ENCODE measurements around the gene NSFL1C.

Gene NSFL1C

DNA sequence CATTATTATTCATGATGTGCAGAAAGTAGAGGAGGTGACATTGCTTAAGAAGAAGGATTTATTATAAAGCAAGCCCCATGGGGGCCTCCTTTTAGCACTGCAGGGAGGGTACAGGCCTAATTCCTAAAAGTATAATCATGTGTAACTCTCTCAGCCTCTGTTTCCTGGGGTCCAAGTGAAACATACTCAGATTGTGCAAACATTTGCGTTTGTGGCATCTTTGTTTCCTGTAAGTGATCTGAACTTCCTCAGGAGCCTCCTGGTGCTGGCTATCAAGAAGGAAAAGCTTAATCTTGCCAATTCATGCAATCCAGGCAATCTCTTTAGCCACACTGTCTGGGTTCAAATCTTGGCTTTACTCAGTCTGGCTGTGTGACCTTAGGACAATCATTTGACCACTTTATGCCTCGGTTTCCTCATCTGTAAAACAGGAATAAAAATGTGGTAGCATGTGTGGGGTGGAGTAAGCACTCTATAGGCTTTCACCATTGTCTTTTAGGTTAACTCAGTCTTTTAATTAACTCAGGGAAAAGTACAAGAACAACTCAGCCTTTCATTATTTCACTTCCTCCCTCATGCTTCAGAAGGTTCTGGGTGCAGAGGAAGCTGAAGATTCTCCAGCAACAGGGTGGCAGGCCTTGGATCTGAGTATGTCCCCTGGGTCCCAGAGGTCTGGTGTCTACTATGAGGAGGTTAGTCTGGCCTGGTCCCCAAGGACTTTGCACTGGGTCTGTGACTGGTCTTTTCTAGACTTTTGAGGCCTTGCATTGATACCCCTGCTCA, 25.4 kb upstream of the NSFL1C start:
- H3K4me3 ChIP-seq (ENCODE audit: low read depth, low read length): no peak overlapping the region
- TF ChIP-seq, protein P1, sequence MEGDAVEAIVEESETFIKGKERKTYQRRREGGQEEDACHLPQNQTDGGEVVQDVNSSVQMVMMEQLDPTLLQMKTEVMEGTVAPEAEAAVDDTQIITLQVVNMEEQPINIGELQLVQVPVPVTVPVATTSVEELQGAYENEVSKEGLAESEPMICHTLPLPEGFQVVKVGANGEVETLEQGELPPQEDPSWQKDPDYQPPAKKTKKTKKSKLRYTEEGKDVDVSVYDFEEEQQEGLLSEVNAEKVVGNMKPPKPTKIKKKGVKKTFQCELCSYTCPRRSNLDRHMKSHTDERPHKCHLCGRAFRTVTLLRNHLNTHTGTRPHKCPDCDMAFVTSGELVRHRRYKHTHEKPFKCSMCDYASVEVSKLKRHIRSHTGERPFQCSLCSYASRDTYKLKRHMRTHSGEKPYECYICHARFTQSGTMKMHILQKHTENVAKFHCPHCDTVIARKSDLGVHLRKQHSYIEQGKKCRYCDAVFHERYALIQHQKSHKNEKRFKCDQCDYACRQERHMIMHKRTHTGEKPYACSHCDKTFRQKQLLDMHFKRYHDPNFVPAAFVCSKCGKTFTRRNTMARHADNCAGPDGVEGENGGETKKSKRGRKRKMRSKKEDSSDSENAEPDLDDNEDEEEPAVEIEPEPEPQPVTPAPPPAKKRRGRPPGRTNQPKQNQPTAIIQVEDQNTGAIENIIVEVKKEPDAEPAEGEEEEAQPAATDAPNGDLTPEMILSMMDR (IDR thresholded peaks at IDR 0.05; ENCODE audit: low read depth, low read length): no peak

DNA sequence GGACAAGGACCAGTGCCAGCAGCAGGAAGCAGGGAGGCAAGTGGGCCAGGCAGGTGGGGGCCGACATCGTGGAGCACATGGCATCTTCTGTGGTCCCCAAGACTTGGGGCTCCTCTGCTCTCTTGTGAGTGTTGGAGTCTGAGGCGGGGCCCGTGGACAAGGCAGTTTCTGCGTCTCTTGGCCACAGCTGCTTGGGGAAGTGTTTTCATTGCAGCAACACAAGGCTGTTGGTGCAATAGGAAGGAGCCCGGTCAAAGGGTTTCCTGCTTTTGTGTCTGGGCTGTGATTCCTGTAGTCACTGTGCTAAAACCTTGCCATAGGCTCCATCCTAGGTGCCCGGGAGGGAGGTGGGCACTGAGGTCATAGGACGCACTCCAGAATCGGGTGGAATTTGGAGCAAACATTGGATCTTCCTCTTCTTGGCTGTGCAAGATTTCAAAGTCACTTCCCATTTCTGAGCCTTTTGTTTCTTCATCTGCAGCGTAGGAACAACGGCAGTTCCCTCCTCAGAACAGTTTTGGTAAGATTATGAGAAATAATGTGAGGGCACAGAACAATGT, 24.7 kb upstream of the NSFL1C start, which contains the start of gene SIRPB2:
SIRPB2 (minus strand) TSS at position 140 of the 560 bp plus-strand sequence; CDS start at position 79, 61 bp downstream.
- H3K4me3 ChIP-seq (ENCODE audit: low read depth, low read length): no peak within 1 kb of the TSS
- TF ChIP-seq, protein P1 (IDR thresholded peaks at IDR 0.05; ENCODE audit: low read depth, low read length): no peak

DNA sequence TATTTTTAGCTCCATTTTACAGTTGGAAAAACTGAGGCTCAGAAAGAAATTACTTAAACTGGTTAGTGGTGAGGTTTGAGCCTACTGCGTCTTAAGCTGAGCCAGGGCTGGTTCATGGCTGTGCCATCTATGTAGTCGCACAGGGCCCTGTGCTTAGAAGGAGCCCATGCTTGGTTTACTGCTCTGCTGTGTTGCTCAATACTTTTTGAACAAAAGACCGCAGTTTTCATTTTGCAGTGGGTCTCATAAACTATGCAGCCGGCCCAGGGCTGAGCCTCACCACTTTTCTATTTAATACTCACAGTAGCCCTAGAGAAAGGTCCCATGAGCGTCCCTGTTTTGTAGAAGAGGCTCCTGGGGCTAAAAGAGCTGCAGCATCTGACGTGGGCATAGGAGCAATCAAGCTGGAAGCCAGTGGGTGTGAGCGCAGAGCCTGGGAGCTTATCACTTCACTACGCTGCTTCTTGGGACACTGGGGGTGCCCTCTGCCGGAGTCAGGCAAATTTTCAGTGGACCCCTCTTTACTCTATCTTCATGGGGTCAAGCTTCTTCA, 24.1 kb upstream of the NSFL1C start:
- no peak overlapping the region for H3K4me3 ChIP-seq (ENCODE audit: low read depth, low read length)
- TF ChIP-seq, protein P1 (IDR thresholded peaks at IDR 0.05; ENCODE audit: low read depth, low read length): no peak

DNA sequence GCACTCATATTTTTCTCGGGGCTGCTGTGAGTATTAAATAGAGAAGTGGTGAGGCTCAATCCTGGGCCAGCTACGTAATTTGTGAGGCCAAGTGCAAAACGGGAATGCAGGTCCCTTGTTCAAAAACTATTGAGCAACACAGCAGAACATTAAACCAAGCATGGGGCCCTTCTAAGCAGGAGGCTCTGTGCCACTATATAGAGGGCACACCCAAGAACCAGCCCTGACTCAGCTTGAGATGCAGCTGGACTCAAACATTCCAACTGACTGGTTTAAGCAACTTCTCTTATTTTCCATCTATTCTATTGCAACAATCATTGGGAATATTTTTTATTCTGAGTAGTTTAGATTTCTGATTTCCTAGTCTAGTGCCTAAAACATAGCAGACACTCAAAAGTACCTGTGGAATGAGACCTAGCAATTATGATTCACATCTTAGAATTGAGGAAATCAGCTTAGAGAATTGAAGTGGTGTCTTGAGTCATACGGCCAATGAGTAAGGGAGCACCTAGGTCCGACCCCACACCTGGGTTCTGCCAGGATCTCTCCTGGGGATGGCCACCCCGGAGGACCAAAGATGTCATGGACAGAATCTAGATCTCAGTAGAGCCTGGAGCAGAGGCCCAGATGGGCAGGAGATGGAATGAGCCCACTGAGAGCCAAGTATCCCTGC, 23.3 kb upstream of the NSFL1C start:
- no peak overlapping the region for H3K4me3 ChIP-seq (ENCODE audit: low read depth, low read length)

DNA sequence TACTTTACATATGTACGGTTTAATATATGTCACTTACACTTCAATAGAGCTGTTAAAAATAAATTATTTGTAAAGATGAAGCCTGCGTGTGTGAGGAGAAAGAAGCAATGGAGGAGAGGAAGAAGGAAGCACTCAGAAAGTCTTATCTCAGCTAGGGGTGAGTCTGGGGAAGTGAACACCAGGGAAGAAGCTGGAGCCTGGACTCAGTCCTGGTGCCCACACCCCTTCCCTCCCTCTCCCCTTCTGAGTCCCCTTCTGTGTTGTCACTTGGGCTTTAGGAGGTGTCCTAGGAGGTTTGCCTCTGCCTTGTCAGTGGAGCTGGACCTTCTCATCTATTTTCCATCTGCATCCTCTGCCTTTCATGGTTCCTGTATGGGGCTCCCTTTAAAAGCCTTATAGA, 22.7 kb upstream of the NSFL1C start:
- no peak overlapping the region for H3K4me3 ChIP-seq (ENCODE audit: low read depth, low read length)
- TF ChIP-seq, protein P1 (IDR thresholded peaks at IDR 0.05; ENCODE audit: low read depth, low read length): no peak

More for the DNA sequence above, 23.3 kb upstream of the NSFL1C start:
- TF ChIP-seq, protein P1 (IDR thresholded peaks at IDR 0.05; ENCODE audit: low read depth, low read length): no peak

DNA sequence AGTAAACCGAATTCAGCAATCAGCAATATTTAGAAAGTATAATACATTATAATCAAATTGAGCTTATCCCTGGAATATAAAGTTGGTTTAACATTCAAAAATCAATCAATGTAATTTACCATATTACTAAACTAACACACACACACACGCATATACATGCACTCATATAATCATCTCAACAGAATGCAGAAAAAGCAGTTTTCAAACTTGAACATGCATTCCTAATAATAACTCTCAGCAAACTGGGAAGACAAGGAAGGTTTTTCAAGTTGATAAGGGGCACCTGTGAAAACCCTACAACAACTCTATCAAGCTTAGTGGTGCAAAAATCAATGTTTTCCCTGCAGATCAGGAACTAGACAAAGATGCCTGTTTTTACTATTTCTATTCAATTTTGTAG, 19.9 kb upstream of the NSFL1C start:
- TF ChIP-seq, protein P1 (IDR thresholded peaks at IDR 0.05; ENCODE audit: low read depth, low read length): no peak
- no peak overlapping the region for H3K4me3 ChIP-seq (ENCODE audit: low read depth, low read length)
